SK-N-MC (cell line): ENCODE results near the gene SNX14.
A peak's percentile ranks its signal among the peaks of the same experiment; 100 is the strongest.
"Not testable (repeated sequence)": the region's sequence is repeated elsewhere in the genome, so short reads cannot be mapped to it uniquely, and the experiment has no call there.

Source experiments
- DNase-seq: peaks from one replicate; pipeline ENCODE4 v3.0.0-alpha.2; 2011; ENCODE audit warnings: low read depth, low spot score
- H3K27ac ChIP-seq: fragments of 200-600 bp; sonication (generic); 2 replicates; pipeline ENCODE4 v1.5.1; 2016; ENCODE audit warnings: mixed run types
- H3K36me3 ChIP-seq: fragments of 200-600 bp; sonication (generic); 2 replicates; pipeline ENCODE4 v1.6.1; 2017; ENCODE audit warnings: antibody characterized with exemption, low read length, mixed read lengths; ENCODE audit not compliant: insufficient read depth
- H3K4me3 ChIP-seq: fragments of 200-600 bp; sonication (generic); 2 replicates; pipeline ENCODE4 v1.5.1; 2016
- H3K9ac ChIP-seq: fragments of 200-600 bp; sonication (generic); 2 replicates; pipeline ENCODE4 v1.8.0; 2017; ENCODE audit warnings: mixed run types, mixed read lengths; ENCODE audit not compliant: insufficient read length
- H3K9me3 ChIP-seq: fragments of 200-600 bp; sonication (generic); 2 replicates; pipeline ENCODE4 v1.6.1; 2017; ENCODE audit warnings: low read depth, mild to moderate bottlenecking, antibody characterized with exemption, low read length, moderate library complexity, mixed read lengths
- EZH2 ChIP-seq: fragments of 200-600 bp; sonication (generic); IDR thresholded peaks from one replicate; pipeline ENCODE4 v1.6.1; 2017; ENCODE audit warnings: antibody characterized with exemption
- FOXP2 ChIP-seq: optimal IDR thresholded peaks from 2 replicates; pipeline ENCODE3; 2011; ENCODE audit warnings: mild to moderate bottlenecking, moderate library complexity; ENCODE audit not compliant: insufficient read depth; ENCODE audit errors: extremely low read length, control extremely low read depth
- POLR2AphosphoS5 ChIP-seq: IDR thresholded peaks from 2 replicates; pipeline ENCODE4 v1.6.1; 2012; ENCODE audit warnings: mild to moderate bottlenecking, low read depth, low read length, borderline replicate concordance

The SNX14 gene

GRCh38 chr6:85593438-85594196 is at the start of gene SNX14:
Gene SNX14 (minus strand): TSS chr6:85593858. CDS start chr6:85593718, 140 bp downstream.
- Histone ChIP-seq H3K9me3 (no peaks in the 10 kb centered on the region), H3K9ac (peak within 1 kb of the TSS; percentile 74), H3K27ac (no peak within 1 kb of the TSS; the same call in 1 of the 2 replicates), H3K36me3 (no peaks in the 10 kb centered on the region), H3K4me3 (peak within 1 kb of the TSS; percentile 90)
- TF ChIP-seq POLR2AphosphoS5: peak; percentile 76; the same call in 1 of the 2 replicates
- TF ChIP-seq EZH2: no peak
- no peak for TF ChIP-seq FOXP2
- no peak for DNase-seq

GRCh38 chr6:85642774-85643536 is 49.3 kb upstream of the SNX14 start, which contains the start of gene SYNCRIP:
Gene SYNCRIP (minus strand): TSS chr6:85642886. CDS start chr6:85641439, 1,447 bp downstream.
- peak within 1 kb of the TSS; percentile 100 for H3K4me3 ChIP-seq
- H3K27ac ChIP-seq: peak within 1 kb of the TSS; percentile 98
- TF ChIP-seq FOXP2 (no peak), POLR2AphosphoS5 (peak; percentile 96), EZH2 (no peak)
- peaks cover 37% of the 10 kb centered on the region for H3K36me3 ChIP-seq
- DNase-seq: peak; percentile 59
- H3K9ac ChIP-seq: peak within 1 kb of the TSS; percentile 100
- no peaks in the 10 kb centered on the region; the same call in 1 of the 2 replicates for H3K9me3 ChIP-seq

- H3K27ac ChIP-seq: peak overlapping the region; percentile 98
- peak overlapping the region; percentile 100 for H3K9ac ChIP-seq
- peak overlapping the region; percentile 100 for H3K4me3 ChIP-seq
- peaks cover 45% of the 10 kb centered on the region for H3K36me3 ChIP-seq
- no peaks in the 10 kb centered on the region for H3K9me3 ChIP-seq
- no peak for DNase-seq
- TF ChIP-seq EZH2 (no peak), FOXP2 (no peak), POLR2AphosphoS5 (no peak)
Observed at GRCh38 chr6:85641897-85642773, 48.5 kb upstream of the SNX14 start.

- no peak for DNase-seq
- H3K36me3 ChIP-seq: peaks cover 51% of the 10 kb centered on the region
- H3K9me3 ChIP-seq: no peaks in the 10 kb centered on the region
- peak overlapping the region; percentile 100 for H3K4me3 ChIP-seq
- H3K27ac ChIP-seq: 0 out of 2 replicates have a peak overlapping the region, but pooled peaks have one; percentile 98
- peak overlapping the region; percentile 100 for H3K9ac ChIP-seq
- TF ChIP-seq EZH2 (no peak), POLR2AphosphoS5 (no peak), FOXP2 (no peak)
Observed at GRCh38 chr6:85641522-85641896, 47.9 kb upstream of the SNX14 start.

GRCh38 chr6:85640821-85641220 is 47.2 kb upstream of the SNX14 start:
- DNase-seq: no peak
- Histone ChIP-seq H3K9ac (peak overlapping the region; percentile 100), H3K36me3 (peaks cover 58% of the 10 kb centered on the region), H3K27ac (no peak overlapping the region), H3K9me3 (no peaks in the 10 kb centered on the region), H3K4me3 (peak overlapping the region; percentile 100)
- TF ChIP-seq FOXP2: no peak
- no peak for TF ChIP-seq POLR2AphosphoS5

- H3K4me3 ChIP-seq: no peak overlapping the region
- DNase-seq: no peak
- TF ChIP-seq POLR2AphosphoS5 (no peak), FOXP2 (no peak), EZH2 (no peak)
- H3K9me3 ChIP-seq: no peaks in the 10 kb centered on the region
- no peak overlapping the region for H3K9ac ChIP-seq
- peaks cover 88% of the 10 kb centered on the region for H3K36me3 ChIP-seq
- no peak overlapping the region for H3K27ac ChIP-seq
Observed at GRCh38 chr6:85637579-85637978, 43.9 kb upstream of the SNX14 start.

GRCh38 chr6:85632164-85632942 is 38.7 kb upstream of the SNX14 start:
- peaks cover 97% of the 10 kb centered on the region for H3K36me3 ChIP-seq

GRCh38 chr6:85631117-85631516 is 37.5 kb upstream of the SNX14 start:
- not testable (repeated sequence) for H3K9me3 ChIP-seq, H3K4me3 ChIP-seq, H3K9ac ChIP-seq, DNase-seq, H3K27ac ChIP-seq
- H3K36me3 ChIP-seq: peaks cover 97% of the 10 kb centered on the region

More at GRCh38 chr6:85632164-85632942, 38.7 kb upstream of the SNX14 start:
- DNase-seq: no peak
- Histone ChIP-seq H3K4me3 (no peak overlapping the region), H3K9me3 (no peaks in the 10 kb centered on the region), H3K9ac (no peak overlapping the region), H3K27ac (no peak overlapping the region)
- no peak for TF ChIP-seq POLR2AphosphoS5
- TF ChIP-seq EZH2: no peak
- no peak for TF ChIP-seq FOXP2
